Measurements from ENCODE around the gene PIR.

Gene PIR

GRCh38 chrX:15349046-15349445 is 144.1 kb downstream of the PIR start:
- H3K9me3 ChIP-seq (ENCODE audit: control insufficient read depth, insufficient read depth, low read length): no peaks in the 10 kb centered on the region
- no peaks in the 10 kb centered on the region for H3K36me3 ChIP-seq (ENCODE audit: control insufficient read depth, insufficient read depth, low read length)
- H3K4me3 ChIP-seq (ENCODE audit: low read depth, low read length): no peak overlapping the region
- peaks cover 31% of the 10 kb centered on the region for H3K27me3 ChIP-seq (ENCODE audit: control insufficient read depth, insufficient read depth, low read length)
- no peak overlapping the region for H3K27ac ChIP-seq (ENCODE audit: low read depth, low read length)
- H3K9ac ChIP-seq (ENCODE audit: low read depth, low read length): no peak overlapping the region
- peaks cover 4% of the 10 kb centered on the region; the same call in 1 of the 2 replicates for H3K4me1 ChIP-seq (ENCODE audit: control insufficient read depth, insufficient read depth, low read length)

DNA sequence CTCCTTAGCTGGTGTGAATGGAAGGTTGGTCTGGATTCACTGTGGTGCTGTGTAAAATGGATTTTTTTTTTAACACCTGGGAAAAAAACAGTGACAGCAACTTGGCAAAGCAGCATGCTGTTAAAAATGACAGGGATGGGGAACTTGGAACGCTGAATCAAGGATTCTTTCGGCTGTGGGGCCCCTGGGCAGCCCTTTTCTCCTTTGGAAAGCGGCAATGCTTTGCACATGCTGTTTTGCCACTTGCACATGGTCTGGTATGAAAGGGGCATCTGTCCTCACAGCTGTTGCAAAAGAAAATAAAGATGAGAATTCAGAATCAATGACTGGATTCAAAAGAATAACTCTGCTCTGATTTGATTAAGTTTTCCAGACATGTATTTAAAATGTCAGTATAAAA is 147.2 kb downstream of the PIR start:
- H3K9me3 ChIP-seq (ENCODE audit: control insufficient read depth, insufficient read depth, low read length): no peaks in the 10 kb centered on the region
- H3K4me3 ChIP-seq (ENCODE audit: low read depth, low read length): no peak overlapping the region
- peaks cover 5% of the 10 kb centered on the region; the same call in 1 of the 2 replicates for H3K4me1 ChIP-seq (ENCODE audit: control insufficient read depth, insufficient read depth, low read length)
- H3K9ac ChIP-seq (ENCODE audit: low read depth, low read length): no peak overlapping the region
- H3K36me3 ChIP-seq (ENCODE audit: control insufficient read depth, insufficient read depth, low read length): no peaks in the 10 kb centered on the region
- H3K27me3 ChIP-seq (ENCODE audit: control insufficient read depth, insufficient read depth, low read length): peaks cover 46% of the 10 kb centered on the region
- H3K27ac ChIP-seq (ENCODE audit: low read depth, low read length): no peak overlapping the region

DNA sequence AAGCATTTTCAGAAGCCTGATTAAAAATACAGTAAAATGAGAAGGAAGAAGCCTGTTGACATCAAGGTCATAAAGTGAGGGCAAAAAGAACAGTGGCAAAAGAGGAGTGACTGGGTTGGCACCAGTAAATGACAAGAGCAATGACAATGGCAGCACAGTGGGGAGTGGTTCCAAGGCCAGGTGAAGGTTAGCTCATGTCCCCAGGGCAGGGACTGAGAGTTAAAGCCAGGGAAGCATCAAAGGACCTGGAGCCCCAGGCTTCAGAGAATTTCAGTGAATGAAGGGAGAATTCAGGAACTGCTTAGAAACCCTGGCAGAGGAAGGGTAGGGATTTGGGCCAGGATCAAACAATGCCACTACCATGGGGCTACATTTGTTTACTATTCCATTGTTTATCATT is 149.0 kb downstream of the PIR start:
- H3K4me3 ChIP-seq (ENCODE audit: low read depth, low read length): no peak overlapping the region
- no peaks in the 10 kb centered on the region for H3K9me3 ChIP-seq (ENCODE audit: control insufficient read depth, insufficient read depth, low read length)
- H3K9ac ChIP-seq (ENCODE audit: low read depth, low read length): no peak overlapping the region
- H3K36me3 ChIP-seq (ENCODE audit: control insufficient read depth, insufficient read depth, low read length): no peaks in the 10 kb centered on the region
- no peak overlapping the region for H3K27ac ChIP-seq (ENCODE audit: low read depth, low read length)
- H3K27me3 ChIP-seq (ENCODE audit: control insufficient read depth, insufficient read depth, low read length): peaks cover 46% of the 10 kb centered on the region
- peaks cover 5% of the 10 kb centered on the region; the same call in 1 of the 2 replicates for H3K4me1 ChIP-seq (ENCODE audit: control insufficient read depth, insufficient read depth, low read length)

- Histone ChIP-seq H3K36me3 (ENCODE audit: control insufficient read depth, insufficient read depth, low read length) (no peaks in the 10 kb centered on the region), H3K27me3 (ENCODE audit: control insufficient read depth, insufficient read depth, low read length) (peaks cover 48% of the 10 kb centered on the region), H3K4me1 (ENCODE audit: control insufficient read depth, insufficient read depth, low read length) (peaks cover 5% of the 10 kb centered on the region; the same call in 1 of the 2 replicates), H3K27ac (ENCODE audit: low read depth, low read length) (no peak overlapping the region), H3K4me3 (ENCODE audit: low read depth, low read length) (no peak overlapping the region), H3K9me3 (ENCODE audit: control insufficient read depth, insufficient read depth, low read length) (no peaks in the 10 kb centered on the region), H3K9ac (ENCODE audit: low read depth, low read length) (no peak overlapping the region)
These were observed 150.1 kb downstream of the PIR start for GRCh38 chrX:15343075-15343476.

DNA sequence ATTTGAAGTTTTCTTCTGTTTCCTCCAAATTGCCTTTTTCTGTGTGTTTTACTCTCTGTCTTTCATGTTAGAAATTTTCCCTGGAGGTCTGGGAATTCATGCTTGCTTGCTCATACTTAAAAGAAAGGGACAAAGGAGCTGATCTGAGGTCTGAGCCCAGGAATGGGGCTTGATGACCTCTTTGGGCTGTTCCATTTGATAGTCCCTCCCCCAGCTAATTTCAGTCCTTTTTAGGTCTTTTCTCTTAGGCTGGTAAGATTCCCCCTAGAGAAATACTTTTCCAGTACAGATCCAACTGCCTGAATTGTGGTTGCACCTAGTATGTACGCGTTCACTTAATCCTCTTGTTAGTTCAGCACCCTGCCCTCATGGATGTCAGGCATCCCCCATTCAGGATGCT is 152.3 kb downstream of the PIR start:
- H3K27me3 ChIP-seq (ENCODE audit: control insufficient read depth, insufficient read depth, low read length): peaks cover 40% of the 10 kb centered on the region
- no peak overlapping the region for H3K9ac ChIP-seq (ENCODE audit: low read depth, low read length)
- no peak overlapping the region for H3K4me3 ChIP-seq (ENCODE audit: low read depth, low read length)
- no peaks in the 10 kb centered on the region for H3K36me3 ChIP-seq (ENCODE audit: control insufficient read depth, insufficient read depth, low read length)
- no peaks in the 10 kb centered on the region for H3K9me3 ChIP-seq (ENCODE audit: control insufficient read depth, insufficient read depth, low read length)
- no peak overlapping the region for H3K27ac ChIP-seq (ENCODE audit: low read depth, low read length)
- peaks cover 5% of the 10 kb centered on the region; the same call in 1 of the 2 replicates for H3K4me1 ChIP-seq (ENCODE audit: control insufficient read depth, insufficient read depth, low read length)

DNA sequence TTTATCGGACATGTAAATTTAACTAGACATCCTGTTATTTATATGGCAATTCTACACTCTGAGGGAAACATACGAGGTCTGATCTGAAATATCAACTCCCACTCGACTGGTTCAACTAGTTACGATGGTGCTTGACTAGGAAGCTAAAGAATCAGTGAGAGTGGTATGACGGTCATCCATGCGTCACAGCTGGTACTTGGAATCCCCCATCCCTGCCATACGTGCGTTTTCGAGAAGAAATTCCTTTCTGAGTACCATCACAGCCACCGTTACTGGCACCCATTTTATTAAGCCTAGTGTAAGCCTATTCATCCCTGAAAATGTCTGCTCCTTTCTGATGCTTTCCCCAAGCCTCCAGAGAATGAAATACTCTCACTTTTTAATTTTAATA is 157.1 kb downstream of the PIR start:
- Histone ChIP-seq H3K4me1 (ENCODE audit: control insufficient read depth, insufficient read depth, low read length) (no peaks in the 10 kb centered on the region), H3K9me3 (ENCODE audit: control insufficient read depth, insufficient read depth, low read length) (no peaks in the 10 kb centered on the region), H3K9ac (ENCODE audit: low read depth, low read length) (no peak overlapping the region), H3K27ac (ENCODE audit: low read depth, low read length) (no peak overlapping the region), H3K4me3 (ENCODE audit: low read depth, low read length) (peak overlapping the region; percentile 66), H3K27me3 (ENCODE audit: control insufficient read depth, insufficient read depth, low read length) (peaks cover 15% of the 10 kb centered on the region), H3K36me3 (ENCODE audit: control insufficient read depth, insufficient read depth, low read length) (peaks cover 6% of the 10 kb centered on the region)

- Histone ChIP-seq H3K9me3 (ENCODE audit: control insufficient read depth, insufficient read depth, low read length) (no peaks in the 10 kb centered on the region), H3K27ac (ENCODE audit: low read depth, low read length) (peak within 1 kb of the TSS; percentile 45), H3K4me1 (ENCODE audit: control insufficient read depth, insufficient read depth, low read length) (no peaks in the 10 kb centered on the region), H3K4me3 (ENCODE audit: low read depth, low read length) (peak within 1 kb of the TSS; percentile 85), H3K36me3 (ENCODE audit: control insufficient read depth, insufficient read depth, low read length) (peaks cover 11% of the 10 kb centered on the region), H3K27me3 (ENCODE audit: control insufficient read depth, insufficient read depth, low read length) (peaks cover 15% of the 10 kb centered on the region), H3K9ac (ENCODE audit: low read depth, low read length) (peak within 1 kb of the TSS; percentile 80; the same call in 1 of the 2 replicates)
These were observed 157.8 kb downstream of the PIR start, which contains the start of gene PIGA for GRCh38 chrX:15335135-15336022. Gene PIGA (minus strand): TSS chrX:15335523. CDS start chrX:15331930, 3,593 bp downstream.
